GM12878 (cell line): ENCODE measurements around the gene SLC15A1. TPM values are rescaled to one million over a fixed set of nuclear protein-coding genes. Genes with fewer than 3 reads are reported as not detected.

Experiments
- ATAC-seq: fragments of 200-7000 bp; cut with Tn5 transposase; 3 replicates; pipeline ENCODE4 v1.9.1; 2020; ENCODE audit warnings: mild to moderate bottlenecking, moderate library complexity
- BruUV-seq: library from RNA; stranded (reverse); fragments of 400-500 nt; replicated peaks from 2 replicates; lab custom pipeline; 2021; lab: Mats Ljungman, UMichigan
- CTCF ChIA-PET: fragments of 300-600 bp; sonication (Branson Sonifier 250); formaldehyde crosslinking; extraction: SDS; loops from one replicate; lab custom pipeline; 2021; ENCODE audit warnings: inconsistent platforms; lab: Yijun Ruan, JAX
- POLR2A ChIA-PET: fragments of 350-600 bp; formaldehyde crosslinking; extraction: SDS; loops from one replicate; lab custom pipeline; 2021; ENCODE audit warnings: inconsistent platforms; lab: Charles Lee
- RAD21 ChIA-PET: fragments of 300-600 bp; sonication (Branson Sonifier 250); formaldehyde crosslinking; loops from one replicate; lab custom pipeline; 2023; ENCODE audit warnings: antibody characterized with exemption; ENCODE audit not compliant: unreplicated experiment; lab: Charles Lee
- SMC1A ChIA-PET: fragments of 300-600 bp; sonication (Branson Sonifier 250); formaldehyde crosslinking; loops from one replicate; lab custom pipeline; 2023; ENCODE audit not compliant: unreplicated experiment, uncharacterized antibody; lab: Charles Lee
- DNase-seq: peaks from one replicate; pipeline ENCODE4 v3.0.0-alpha.2; 2011; ENCODE audit warnings: low read depth, low spot score
- FAIRE-seq: peaks from 3 replicates; lab custom pipeline; 2011; peaks lifted over from hg19 to GRCh38; lab: Jason Lieb, UNC
- H2AFZ ChIP-seq: 2 replicates; pipeline ENCODE4 v1.6.0; 2011; ENCODE audit warnings: low read depth, low read length, control low read depth; ENCODE audit not compliant: control insufficient read depth
- H3K27ac ChIP-seq: 2 replicates; pipeline ENCODE4 v1.5.1; 2011; ENCODE audit warnings: control low read depth; ENCODE audit not compliant: control insufficient read depth, insufficient read depth
- H3K27me3 ChIP-seq, 2 experiments: replicated peaks in 1 of 2; 2 replicates each; pipeline versions ENCODE4 v1.6.0 to v1.6.1; 2011; ENCODE audit warnings: low read length in 1 of 2; ENCODE audit not compliant: control insufficient read depth in 2 of 2, insufficient read depth in 2 of 2
- H3K36me3 ChIP-seq, 2 experiments: 2 replicates each; pipeline ENCODE4 v1.5.1; 2011; ENCODE audit warnings: low read length in 1 of 2; ENCODE audit not compliant: control insufficient read depth in 2 of 2, insufficient read depth in 2 of 2
- H3K4me1 ChIP-seq: 2 replicates; pipeline ENCODE4 v1.6.1; 2011; ENCODE audit warnings: mild to moderate bottlenecking, low read length, moderate library complexity, mixed read lengths; ENCODE audit not compliant: control insufficient read depth, insufficient read depth
- H3K4me2 ChIP-seq: 2 replicates; pipeline ENCODE4 v1.6.0; 2011; ENCODE audit warnings: control low read depth; ENCODE audit not compliant: control insufficient read depth, insufficient read depth
- H3K4me3 ChIP-seq: fragments of 200-600 bp; sonication (generic); 2 replicates; pipeline ENCODE4 v1.5.1; 2016
- H3K79me2 ChIP-seq: 2 replicates; pipeline ENCODE4 v1.6.0; 2011; ENCODE audit warnings: low read length; ENCODE audit not compliant: control insufficient read depth, insufficient read depth
- H3K9ac ChIP-seq: 2 replicates; pipeline ENCODE4 v1.8.0; 2011; ENCODE audit warnings: low read length, control low read depth, mixed read lengths; ENCODE audit not compliant: control insufficient read depth, insufficient read depth
- H3K9me3 ChIP-seq: replicated peaks from 3 replicates; pipeline ENCODE4 v1.5.1; 2011; ENCODE audit warnings: mild to moderate bottlenecking, low read length; ENCODE audit not compliant: control insufficient read depth, insufficient read depth
- H4K20me1 ChIP-seq: 2 replicates; pipeline ENCODE4 v1.6.0; 2011; ENCODE audit not compliant: control insufficient read depth, insufficient read depth
- E2F4 ChIP-seq: IDR thresholded peaks from 2 replicates; pipeline ENCODE4 v1.6.1; 2012; ENCODE audit warnings: low read depth, low read length, improper control_type of control experiment
- IRF5 ChIP-seq: fragments of 450-650 bp; IDR thresholded peaks from 2 replicates; pipeline ENCODE4 v1.6.1; 2017; ENCODE audit warnings: borderline replicate concordance
- NRF1 ChIP-seq: conservative IDR thresholded peaks from 2 replicates; pipeline ENCODE4 v1.6.1; 2011; ENCODE audit warnings: mild to moderate bottlenecking, low read depth, low read length, improper control_type of control experiment
- PAX8 ChIP-seq: fragments of 450-650 bp; IDR thresholded peaks from 2 replicates; pipeline ENCODE4 v1.6.1; 2017; ENCODE audit warnings: mild to moderate bottlenecking, moderate library complexity
- REST ChIP-seq: IDR thresholded peaks from 2 replicates; pipeline ENCODE4 v1.6.1; 2012; ENCODE audit warnings: mild to moderate bottlenecking, low read depth, low read length
- RUNX3 ChIP-seq: IDR thresholded peaks from 2 replicates; pipeline ENCODE4 v1.6.1; 2012; ENCODE audit warnings: low read length, inconsistent platforms
- SIN3A ChIP-seq: IDR thresholded peaks from 2 replicates; pipeline ENCODE4 v1.6.1; 2012; ENCODE audit warnings: low read depth, low read length, improper control_type of control experiment
- ZNF217 ChIP-seq: fragments of 450-650 bp; IDR thresholded peaks from 2 replicates; pipeline ENCODE4 v1.6.1; 2017; ENCODE audit warnings: antibody characterized with exemption, mild to moderate bottlenecking
- WGBS: methylation state at CpG from one replicate; pipeline ENCODE4 v1.1.6; 2016; ENCODE audit warnings: low lambda C conversion rate; ENCODE audit not compliant: insufficient replicate concordance, insufficient coverage; ENCODE audit errors: missing lambda C conversion rate; 5-methylcytosine and 5-hydroxymethylcytosine counted together
- in situ Hi-C: fragments of 300-500 bp; cut with MboI; formaldehyde crosslinking; loops from 9 replicates; pipeline ENCODE4 v1.14.3; 2018; ENCODE audit warnings: mixed read lengths
- intact Hi-C: fragments of 100-400 bp; cut with micrococcal nuclease; formaldehyde crosslinking; loops from one replicate; pipeline ENCODE4 v1.14.2; 2022; ENCODE audit not compliant: unreplicated experiment
- polyA plus RNA-seq, 11 experiments: library from polyadenylated mRNA; depleted of rRNA in 4 of 11; unstranded in 6 of 11; stranded (reverse) in 5 of 11; fragments of >200 nt; fragmentation: Nextera tagmentation in 4 of 11; fragmentation: Illumina TruSeq in 1 of 11; extraction: Ambion mirVana in 4 of 11; extraction: Trizol in 1 of 11; gene quantifications; 1 replicate in 1 of 11; 2 replicates in 10 of 11; pipeline versions ENCODE4 v1.2.1 to v1.2.3, GENCODE V29; 2011 to 2016; ENCODE audit warnings: inconsistent platforms in 2 of 11, missing spikeins in 2 of 11, low read depth in 1 of 11
- total RNA-seq, 4 experiments: library from RNA; depleted of rRNA in 3 of 4; stranded (reverse); fragments of >200 nt in 3 of 4; fragmentation: Illumina TruSeq in 1 of 4; extraction: Trizol in 1 of 4; gene quantifications; 2 replicates each; pipeline versions ENCODE4 v1.2.1 to v1.2.3, GENCODE V29; 2013 to 2021

The SLC15A1 gene
- total and polyA plus RNA-seq, 10 of the 15 experiments (the other 5 are each of a cell fraction or from before 2014, with no cell fraction given), result not detected

- no peak for TF ChIP-seq NRF1
These were observed 35.2 kb downstream of the SLC15A1 start (continued) for GRCh38 chr13:98717256-98717655.

- FAIRE-seq, result no peak
- BruUV-seq, result no TSS peak
- CTCF ChIA-PET, result no interaction called here
- in situ Hi-C loops, result no loop called here
- H3K79me2 ChIP-seq, result no peaks in the 10 kb centered on the region
- H3K4me3 ChIP-seq, result no peak overlapping the region
- no peak overlapping the region for H3K27ac ChIP-seq
- no peaks in the 10 kb centered on the region for H3K27me3 ChIP-seq
- TF ChIP-seq REST, result no peak
- no peak for TF ChIP-seq IRF5
- no peak for TF ChIP-seq SIN3A
- TF ChIP-seq PAX8, result no peak
- TF ChIP-seq E2F4, result no peak
- no peak for TF ChIP-seq ZNF217
- no peak for TF ChIP-seq RUNX3
- TF ChIP-seq, all 136 proteins: peak for 0
- 65% methylated on average over 7 of the region's 7 CpGs for WGBS
- POLR2A ChIA-PET, result no interaction called here
- RAD21 ChIA-PET, result no interaction called here
- ATAC-seq, result no peak
- no peaks in the 10 kb centered on the region for H4K20me1 ChIP-seq
- DNase-seq, result no peak
- H3K4me2 ChIP-seq, result no peak overlapping the region
- no peaks in the 10 kb centered on the region for H3K36me3 ChIP-seq
- intact Hi-C loops, result loop anchor here (10.0 kb wide), 1 partner anchor 134 kb away; no protein-coding TSS in a partner anchor
- SMC1A ChIA-PET, result interaction anchor here (1.4 to 2.0 kb wide), 2 partner anchors 9 to 24 kb away, joined by 3 to 7 read pairs; no protein-coding TSS in a partner anchor
- H3K9me3 ChIP-seq, result no peaks in the 10 kb centered on the region; the same call in 2 of the 3 replicates
- no peak overlapping the region for H2AFZ ChIP-seq
- H3K4me1 ChIP-seq, result peaks cover 3% of the 10 kb centered on the region; the same call in 1 of the 2 replicates
- no peak overlapping the region for H3K9ac ChIP-seq
These were observed 42.0 kb downstream of the SLC15A1 start for GRCh38 chr13:98710521-98710920.
